ENCODE measurements around the gene PRDM10. TPM values are rescaled to one million over a fixed set of nuclear protein-coding genes. Genes with fewer than 3 reads are reported as not detected.
"Not testable (repeated sequence)": the region's sequence is repeated elsewhere in the genome, so short reads cannot be mapped to it uniquely, and the experiment has no call there.

Gene PRDM10
- total RNA-seq, 8 experiments from 2014 or later = 4.1 to 12.3 (median 5.3) TPM

GRCh38 chr11:129894278-129895125 is 108.1 kb downstream of the PRDM10 start:
- Histone ChIP-seq H3K4me1 (replicated peaks in 1 of 2) (peaks cover 4 to 10% of the 10 kb centered on the region in 2 donors), H3K27ac (no peak overlapping the region), H3K4me3 (peak overlapping the region; percentile 55 to 86 (median 73))
- ATAC-seq (replicated peaks in 6 of 8) = peak in 2 of 8 experiments; percentile 1 to 25
- WGBS, 10 experiments = 0 to 67% (median 41%) methylated on average over 2 to 10 of the region's 13 CpGs
- in situ Hi-C loops (cut with MboI; ENCODE audit: low pct_unique_long_range_greater_than_20kb in 2 of 9, low sequenced_read_pairs in 9 of 9, unreplicated experiment in 9 of 9) = no loop called here

GRCh38 chr11:129888451-129888850 is 114.2 kb downstream of the PRDM10 start:
- H3K4me3 ChIP-seq = no peak overlapping the region
- in situ Hi-C loops (cut with MboI; ENCODE audit: low pct_unique_long_range_greater_than_20kb in 2 of 9, low sequenced_read_pairs in 9 of 9, unreplicated experiment in 9 of 9) = no loop called here
- no peaks in the 10 kb centered on the region for H3K4me1 ChIP-seq (replicated peaks in 1 of 2)
- no peak for ATAC-seq (replicated peaks in 6 of 8)
- WGBS, 10 experiments = 86 to 100% (median 100%) methylated on average over 1 to 5 of the region's 5 CpGs; no CpG with 5 or more reads in 1 of the 10 experiments
- no peak overlapping the region for H3K27ac ChIP-seq

- in situ Hi-C loops (cut with MboI; ENCODE audit: low pct_unique_long_range_greater_than_20kb in 2 of 9, low sequenced_read_pairs in 9 of 9, unreplicated experiment in 9 of 9) = no loop called here
- no peak overlapping the region for H3K4me3 ChIP-seq
- H3K27ac ChIP-seq = no peak overlapping the region
- no peaks in the 10 kb centered on the region for H3K4me1 ChIP-seq (replicated peaks in 1 of 2)
- WGBS, 10 experiments = 70 to 100% (median 100%) methylated on average over 1 to 6 of the region's 12 CpGs; no CpG with 5 or more reads in 5 of the 10 experiments
- ATAC-seq (replicated peaks in 6 of 8) = no peak
Measured at GRCh38 chr11:129885381-129885780, 117.3 kb downstream of the PRDM10 start.

- WGBS, 10 experiments = 73 to 100% (median 97%) methylated on average over 2 to 7 of the region's 8 CpGs; no CpG with 5 or more reads in 5 of the 10 experiments
Measured at GRCh38 chr11:129884581-129884980, 118.1 kb downstream of the PRDM10 start.

GRCh38 chr11:129881570-129882170 is 121.0 kb downstream of the PRDM10 start:
- ATAC-seq (replicated peaks in 6 of 8) = peak in 2 of 8 experiments; percentile 34 to 65
- no peak overlapping the region for H3K4me3 ChIP-seq
- WGBS, 10 experiments = 41 to 100% (median 83%) methylated on average over 2 to 7 of the region's 9 CpGs; no CpG with 5 or more reads in 2 of the 10 experiments
- H3K27ac ChIP-seq = no peak overlapping the region
- H3K4me1 ChIP-seq (replicated peaks in 1 of 2) = no peaks in the 10 kb centered on the region
- in situ Hi-C loops (cut with MboI; ENCODE audit: low pct_unique_long_range_greater_than_20kb in 2 of 9, low sequenced_read_pairs in 9 of 9, unreplicated experiment in 9 of 9) = no loop called here

More at GRCh38 chr11:129884581-129884980, 118.1 kb downstream of the PRDM10 start:
- in situ Hi-C loops (cut with MboI; ENCODE audit: low pct_unique_long_range_greater_than_20kb in 2 of 9, low sequenced_read_pairs in 9 of 9, unreplicated experiment in 9 of 9) = no loop called here
- no peak overlapping the region for H3K27ac ChIP-seq
- no peak overlapping the region for H3K4me3 ChIP-seq
- H3K4me1 ChIP-seq (replicated peaks in 1 of 2) = no peaks in the 10 kb centered on the region
- ATAC-seq (replicated peaks in 6 of 8) = no peak

- Histone ChIP-seq H3K4me3 (no peak overlapping the region), H3K4me1 (replicated peaks in 1 of 2) (no peaks in the 10 kb centered on the region), H3K27ac (no peak overlapping the region)
- 67 to 100% (median 80%) methylated on average over 1 to 3 of the region's 3 CpGs; no CpG with 5 or more reads in 5 of the 10 experiments for WGBS, 10 experiments
- no peak for ATAC-seq (replicated peaks in 6 of 8)
- in situ Hi-C loops (cut with MboI; ENCODE audit: low pct_unique_long_range_greater_than_20kb in 2 of 9, low sequenced_read_pairs in 9 of 9, unreplicated experiment in 9 of 9) = no loop called here
Measured at GRCh38 chr11:129880311-129880710, 122.3 kb downstream of the PRDM10 start.

- no peak for ATAC-seq (replicated peaks in 6 of 8)
- WGBS, 10 experiments = 22 to 100% (median 88%) methylated on average over 1 to 7 of the region's 7 CpGs; no CpG with 5 or more reads in 2 of the 10 experiments
Measured at GRCh38 chr11:129871914-129872313, 130.7 kb downstream of the PRDM10 start.

GRCh38 chr11:129868626-129869025 is 134.0 kb downstream of the PRDM10 start:
- H3K27ac ChIP-seq; H3K4me3 ChIP-seq; in situ Hi-C loops (cut with MboI; ENCODE audit: low pct_unique_long_range_greater_than_20kb in 2 of 9, low sequenced_read_pairs in 9 of 9, unreplicated experiment in 9 of 9); H3K4me1 ChIP-seq (replicated peaks in 1 of 2); ATAC-seq (replicated peaks in 6 of 8): not testable (repeated sequence)
- 71 to 100% (median 93%) methylated on average over 1 to 10 of the region's 16 CpGs; no CpG with 5 or more reads in 5 of the 10 experiments for WGBS, 10 experiments

More at GRCh38 chr11:129871914-129872313, 130.7 kb downstream of the PRDM10 start:
- Histone ChIP-seq H3K4me1 (replicated peaks in 1 of 2) (no peaks in the 10 kb centered on the region), H3K4me3 (no peak overlapping the region), H3K27ac (no peak overlapping the region)
- in situ Hi-C loops (cut with MboI; ENCODE audit: low pct_unique_long_range_greater_than_20kb in 2 of 9, low sequenced_read_pairs in 9 of 9, unreplicated experiment in 9 of 9) = no loop called here

GRCh38 chr11:129866311-129866710 is 136.3 kb downstream of the PRDM10 start:
- Histone ChIP-seq H3K27ac (no peak overlapping the region), H3K4me3 (no peak overlapping the region), H3K4me1 (replicated peaks in 1 of 2) (peaks cover 0 to 3% of the 10 kb centered on the region in 2 donors)
- no peak for ATAC-seq (replicated peaks in 6 of 8)
- WGBS, 10 experiments = 10 to 93% (median 44%) methylated on average over 1 to 3 of the region's 3 CpGs; no CpG with 5 or more reads in 3 of the 10 experiments
- in situ Hi-C loops (cut with MboI; ENCODE audit: low pct_unique_long_range_greater_than_20kb in 2 of 9, low sequenced_read_pairs in 9 of 9, unreplicated experiment in 9 of 9) = no loop called here

GRCh38 chr11:129865701-129866100 is 136.9 kb downstream of the PRDM10 start:
- Histone ChIP-seq H3K27ac (no peak overlapping the region), H3K4me3 (no peak overlapping the region), H3K4me1 (replicated peaks in 1 of 2) (peaks cover 0 to 3% of the 10 kb centered on the region in 2 donors)
- ATAC-seq (replicated peaks in 6 of 8) = no peak
- in situ Hi-C loops (cut with MboI; ENCODE audit: low pct_unique_long_range_greater_than_20kb in 2 of 9, low sequenced_read_pairs in 9 of 9, unreplicated experiment in 9 of 9) = no loop called here
- 80 to 100% (median 93%) methylated on average over 1 to 4 of the region's 4 CpGs; no CpG with 5 or more reads in 1 of the 10 experiments for WGBS, 10 experiments

GRCh38 chr11:129864811-129865210 is 137.8 kb downstream of the PRDM10 start:
- H3K4me1 ChIP-seq (replicated peaks in 1 of 2) = peaks cover 0 to 3% of the 10 kb centered on the region in 2 donors

GRCh38 chr11:129861702-129862522 is 140.7 kb downstream of the PRDM10 start:
- in situ Hi-C loops (cut with MboI; ENCODE audit: low pct_unique_long_range_greater_than_20kb in 2 of 9, low sequenced_read_pairs in 9 of 9, unreplicated experiment in 9 of 9) = no loop called here
- Histone ChIP-seq H3K27ac (no peak overlapping the region), H3K4me3 (no peak overlapping the region), H3K4me1 (replicated peaks in 1 of 2) (peaks cover 0 to 3% of the 10 kb centered on the region in 2 donors)
- peak; percentile 86 to 100 (median 94) for ATAC-seq (replicated peaks in 6 of 8)
- 0 to 88% (median 66%) methylated on average over 1 to 13 of the region's 16 CpGs; no CpG with 5 or more reads in 1 of the 10 experiments for WGBS, 10 experiments

More at GRCh38 chr11:129864811-129865210, 137.8 kb downstream of the PRDM10 start:
- in situ Hi-C loops (cut with MboI; ENCODE audit: low pct_unique_long_range_greater_than_20kb in 2 of 9, low sequenced_read_pairs in 9 of 9, unreplicated experiment in 9 of 9) = no loop called here
- Histone ChIP-seq H3K27ac (no peak overlapping the region), H3K4me3 (no peak overlapping the region)
- 95 to 100% (median 100%) methylated on average over 1 to 4 of the region's 5 CpGs; no CpG with 5 or more reads in 5 of the 10 experiments for WGBS, 10 experiments
- no peak for ATAC-seq (replicated peaks in 6 of 8)
